Mammary epithelial cell (primary cell): ENCODE data around the gene SRRM1.

ENCODE experiments used
- CTCF ChIP-seq, 2 donors: IDR thresholded peaks in 1 of 2; conservative IDR thresholded peaks in 1 of 2; 2 replicates each; pipeline ENCODE4 v1.5.1; 2011 to 2012; ENCODE audit warnings: inconsistent platforms in 2 of 2, low read length in 2 of 2, mild to moderate bottlenecking in 2 of 2, control low read depth in 1 of 2, low read depth in 1 of 2; ENCODE audit not compliant: insufficient read depth in 1 of 2; ENCODE audit errors: extremely low read depth in 1 of 2
- EZH2 ChIP-seq: IDR thresholded peaks from 2 replicates; pipeline ENCODE4 v1.6.1; 2012; ENCODE audit warnings: low read length, inconsistent platforms, borderline replicate concordance

GRCh38 chr1:24692351-24692980 is 49.4 kb downstream of the SRRM1 start:
- TF ChIP-seq CTCF (conservative IDR thresholded peaks at IDR 0.05 in 1 of 2, IDR thresholded peaks at IDR 0.05 in 1 of 2; ENCODE audit: extremely low read depth in 1 of 2, insufficient read depth in 1 of 2, low read depth in 1 of 2, low read length in 2 of 2): no peak
- no peak for TF ChIP-seq EZH2
